Measurements from ENCODE around the gene ELN. TPM values are rescaled to one million over a fixed set of nuclear protein-coding genes. Genes with fewer than 3 reads are reported as not detected.

The ELN gene
- total RNA-seq, 1 donor from 2014 or later: 83.3 TPM

GRCh38 chr7:74019149-74019548, 8.8 kb upstream of the ELN start:
- intact Hi-C loops (cut with DNase I): no loop called here
- Histone ChIP-seq H3K27me3 (ENCODE audit: low read depth) (peaks cover 11% of the 10 kb centered on the region), H3K4me3 (no peak overlapping the region), H3K4me1 (peaks cover 26% of the 10 kb centered on the region), H3K9me3 (no peaks in the 10 kb centered on the region), H3K36me3 (no peaks in the 10 kb centered on the region), H3K27ac (no peak overlapping the region)
- DNase-seq (no peak), ATAC-seq (no peak)
- no peak for TF ChIP-seq CTCF (IDR thresholded peaks at IDR 0.05)

DNA sequence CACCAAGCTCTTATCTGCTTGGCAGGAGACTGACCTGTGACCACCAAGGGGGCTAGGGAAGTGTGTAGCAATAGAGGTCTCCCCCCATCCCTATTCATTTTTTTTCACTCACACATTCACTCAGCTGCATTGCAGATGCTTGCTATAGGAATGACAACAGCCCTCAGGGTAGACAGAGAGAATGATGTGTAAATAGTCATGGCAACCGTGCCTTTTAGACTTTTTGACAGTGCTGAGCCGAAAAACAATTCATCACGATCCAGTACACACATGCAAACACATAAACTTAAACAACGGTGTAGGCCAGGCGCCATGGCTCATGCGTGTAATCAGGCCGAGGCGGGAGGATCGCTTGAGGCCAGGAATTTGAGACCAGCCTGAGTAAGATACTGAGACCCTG, 7.6 kb upstream of the ELN start:
- peaks cover 22% of the 10 kb centered on the region for H3K4me1 ChIP-seq
- no peaks in the 10 kb centered on the region for H3K9me3 ChIP-seq
- peaks cover 13% of the 10 kb centered on the region for H3K27me3 ChIP-seq (ENCODE audit: low read depth)
- TF ChIP-seq CTCF (IDR thresholded peaks at IDR 0.05): no peak
- no peak overlapping the region for H3K4me3 ChIP-seq
- no peak overlapping the region for H3K27ac ChIP-seq
- H3K36me3 ChIP-seq: no peaks in the 10 kb centered on the region
- intact Hi-C loops (cut with DNase I): no loop called here
- no peak for ATAC-seq
- DNase-seq: no peak

DNA sequence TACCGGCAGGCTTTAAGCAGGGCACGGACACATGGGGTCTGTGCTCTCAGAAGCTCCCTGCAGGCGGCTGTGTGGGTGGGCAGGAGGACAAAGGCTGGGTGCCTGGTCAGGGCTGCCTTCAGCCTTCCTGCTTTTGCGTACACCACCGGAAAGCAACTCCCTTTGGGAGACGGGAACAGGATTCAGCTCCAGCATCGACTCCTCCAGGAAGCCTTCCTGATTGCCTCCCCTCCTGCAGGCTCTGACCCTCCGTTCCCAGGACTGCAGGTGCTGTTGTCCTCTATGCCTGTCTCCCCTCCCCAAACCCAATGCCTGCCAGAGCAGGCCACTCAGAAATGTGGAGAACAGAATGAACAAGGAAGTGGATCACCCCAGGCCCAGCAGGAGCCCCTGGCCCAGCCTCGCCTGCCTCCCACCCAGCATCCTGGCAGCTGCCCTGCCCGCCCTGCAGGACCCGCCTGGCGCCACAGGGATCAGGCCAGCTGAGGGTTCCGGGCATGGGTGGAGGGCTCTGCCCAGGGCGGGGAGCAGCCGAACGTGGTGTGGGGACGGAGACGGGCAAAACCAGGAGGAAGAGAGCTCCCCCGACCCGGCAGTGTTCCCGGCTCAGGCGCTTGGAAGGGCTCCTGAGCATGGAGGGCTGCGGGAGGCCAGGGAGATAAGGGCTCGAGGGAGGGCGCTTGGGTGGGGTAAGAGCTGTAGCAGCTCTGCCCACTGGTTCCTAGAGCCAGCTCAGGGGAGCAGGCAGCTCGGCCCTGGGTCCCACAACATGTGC, 6.2 kb upstream of the ELN start:
- no peak for DNase-seq
- peaks cover 13% of the 10 kb centered on the region for H3K27me3 ChIP-seq (ENCODE audit: low read depth)
- no peaks in the 10 kb centered on the region for H3K36me3 ChIP-seq
- no peak overlapping the region for H3K27ac ChIP-seq
- no peak for TF ChIP-seq CTCF (IDR thresholded peaks at IDR 0.05)
- H3K4me1 ChIP-seq: peaks cover 31% of the 10 kb centered on the region
- H3K4me3 ChIP-seq: no peak overlapping the region
- intact Hi-C loops (cut with DNase I): no loop called here
- ATAC-seq: no peak
- H3K9me3 ChIP-seq: no peaks in the 10 kb centered on the region

- Histone ChIP-seq H3K4me1 (peaks cover 39% of the 10 kb centered on the region), H3K27me3 (ENCODE audit: low read depth) (peaks cover 13% of the 10 kb centered on the region), H3K36me3 (no peaks in the 10 kb centered on the region), H3K9me3 (no peaks in the 10 kb centered on the region), H3K27ac (no peak overlapping the region), H3K4me3 (no peak overlapping the region)
- DNase-seq (no peak), ATAC-seq (no peak)
- TF ChIP-seq CTCF (IDR thresholded peaks at IDR 0.05): no peak
- intact Hi-C loops (cut with DNase I): no loop called here
These were observed 5.5 kb upstream of the ELN start for GRCh38 chr7:74022507-74022906.

DNA sequence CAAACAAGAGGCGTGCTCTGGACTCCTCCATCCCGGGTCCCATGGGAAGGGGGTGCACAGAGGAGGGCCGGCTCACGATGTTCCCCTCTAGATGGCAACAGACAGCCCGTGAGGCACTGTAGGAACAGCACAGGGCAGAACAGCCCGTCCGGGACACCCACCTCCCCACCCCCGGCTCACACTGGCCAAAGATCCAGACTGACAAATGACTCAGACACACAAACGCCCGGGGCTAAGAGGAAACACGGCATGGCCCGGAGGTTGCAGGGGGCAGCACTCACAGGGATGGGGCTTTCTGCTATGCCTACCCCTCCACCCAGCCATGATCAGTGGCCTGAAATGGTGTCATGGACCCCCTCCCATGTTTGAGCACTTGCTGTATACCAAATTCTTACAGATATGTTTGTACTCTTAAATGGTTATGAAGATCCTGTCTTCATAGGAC, 4.9 kb upstream of the ELN start:
- Histone ChIP-seq H3K4me1 (peaks cover 40% of the 10 kb centered on the region), H3K27me3 (ENCODE audit: low read depth) (peaks cover 15% of the 10 kb centered on the region), H3K4me3 (no peak overlapping the region), H3K27ac (no peak overlapping the region), H3K9me3 (no peaks in the 10 kb centered on the region), H3K36me3 (no peaks in the 10 kb centered on the region)
- intact Hi-C loops (cut with DNase I): no loop called here
- DNase-seq (no peak), ATAC-seq (peak in 1 of 2 donors; percentile 37)
- peak; percentile 7 for TF ChIP-seq CTCF (IDR thresholded peaks at IDR 0.05)
